NOMO-1 treated with DMSO at 0.1 percent for 48 hours (cell line): ENCODE results near the gene BRWD1.
"Not testable (repeated sequence)": the region's sequence is repeated elsewhere in the genome, so short reads cannot be mapped to it uniquely, and the experiment has no call there.

Experiments used
- DNase-seq: peaks from one replicate; lab custom pipeline; 2025; ENCODE audit not compliant: unreplicated experiment; lab: John Stamatoyannopoulos, UW

BRWD1 gene

DNA sequence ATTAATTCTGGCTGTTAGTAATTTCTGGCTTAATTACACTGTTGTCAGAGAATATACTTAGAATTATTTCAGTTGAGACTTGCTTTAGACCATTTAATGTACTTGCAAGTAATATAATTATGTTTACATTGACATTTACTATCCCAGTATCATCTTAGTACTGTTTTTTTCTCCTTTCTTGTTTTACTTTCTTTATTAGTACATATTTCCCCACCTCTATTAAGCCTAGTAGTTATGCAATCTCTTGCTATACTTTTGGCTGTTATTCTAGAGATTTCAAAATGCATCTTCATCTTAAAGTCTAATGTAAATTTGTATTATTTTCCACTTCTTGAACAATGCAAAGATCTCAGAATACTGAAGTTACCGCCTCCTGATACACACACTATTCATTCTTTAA lies 24.4 kb downstream of the BRWD1 start:
- no peak for DNase-seq

DNA sequence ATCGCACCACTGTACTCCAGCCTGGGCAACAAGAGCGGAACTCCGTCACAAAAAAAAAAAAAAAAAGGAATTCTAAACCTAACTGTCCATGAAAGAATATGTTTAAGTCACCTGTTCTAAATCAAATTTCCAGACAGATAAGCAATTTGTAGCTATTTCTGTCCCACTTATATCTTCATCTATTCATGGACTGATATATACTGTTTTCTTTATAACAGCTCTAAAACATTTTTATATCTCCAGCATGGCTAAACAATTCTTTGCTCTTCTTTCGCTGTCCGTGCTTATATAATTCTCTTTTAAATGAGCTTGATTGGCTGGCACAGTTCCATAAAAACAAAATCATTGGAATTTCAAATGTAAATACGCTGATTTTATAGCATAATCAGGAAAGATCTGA lies 30.5 kb downstream of the BRWD1 start:
- DNase-seq = no peak

DNA sequence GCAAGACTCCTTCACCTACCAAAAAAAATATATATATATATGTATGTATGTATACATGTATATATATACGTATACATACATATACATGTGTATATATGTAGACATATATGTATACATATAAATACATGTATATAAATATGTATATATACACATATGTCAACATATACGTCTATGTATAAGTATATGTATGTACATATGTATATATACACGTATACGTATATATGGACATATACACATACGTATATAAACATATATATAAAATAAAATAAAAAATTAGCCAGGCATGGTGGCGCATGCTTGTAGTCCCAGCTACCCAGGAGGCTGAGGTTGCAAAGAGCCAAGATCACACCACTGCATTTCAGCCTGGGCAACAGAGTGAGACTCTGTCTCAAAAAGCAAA lies 31.6 kb downstream of the BRWD1 start:
- no peak for DNase-seq

DNA sequence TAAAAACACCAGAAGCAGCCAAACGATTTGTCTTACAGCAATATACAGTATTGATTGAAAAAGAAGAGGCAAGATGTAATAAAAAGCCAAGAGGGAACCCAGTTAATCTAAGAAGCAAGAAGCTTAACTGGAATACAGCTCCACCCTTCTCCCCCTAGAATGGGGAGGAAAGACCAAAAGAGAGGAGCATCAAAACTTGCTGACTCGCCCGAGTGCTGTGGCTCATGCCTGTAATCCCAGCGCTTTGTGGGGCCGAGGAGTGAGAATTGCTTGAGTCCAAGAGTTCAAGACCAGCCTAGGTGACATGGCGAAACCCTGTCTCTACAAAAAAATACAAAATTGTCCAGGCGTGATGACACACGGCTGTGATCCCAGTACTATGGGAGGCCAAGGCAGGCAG lies 32.2 kb downstream of the BRWD1 start:
- DNase-seq = no peak

DNA sequence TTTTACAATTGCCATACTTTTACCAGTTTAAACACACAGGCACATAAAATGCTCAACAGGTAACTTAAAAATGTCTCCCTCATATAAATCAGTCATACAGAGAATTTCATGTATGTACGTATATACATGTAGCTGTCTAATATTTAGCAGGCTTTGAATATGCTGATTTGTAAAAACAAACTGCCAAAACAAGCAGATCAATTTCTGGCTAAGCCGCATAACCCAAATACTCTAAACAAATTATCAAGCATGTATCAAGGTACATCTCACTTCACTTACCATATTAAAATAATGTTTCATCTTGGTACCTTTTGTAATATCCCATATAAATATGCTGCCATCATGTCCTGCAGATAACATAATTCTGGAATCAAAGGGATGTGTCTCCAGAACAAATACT lies 43.8 kb downstream of the BRWD1 start:
- DNase-seq = no peak

GRCh38 chr21:39265603-39266002 lies 47.8 kb downstream of the BRWD1 start:
- no peak for DNase-seq

GRCh38 chr21:39263372-39263771 lies 50.1 kb downstream of the BRWD1 start:
- no peak for DNase-seq

DNA sequence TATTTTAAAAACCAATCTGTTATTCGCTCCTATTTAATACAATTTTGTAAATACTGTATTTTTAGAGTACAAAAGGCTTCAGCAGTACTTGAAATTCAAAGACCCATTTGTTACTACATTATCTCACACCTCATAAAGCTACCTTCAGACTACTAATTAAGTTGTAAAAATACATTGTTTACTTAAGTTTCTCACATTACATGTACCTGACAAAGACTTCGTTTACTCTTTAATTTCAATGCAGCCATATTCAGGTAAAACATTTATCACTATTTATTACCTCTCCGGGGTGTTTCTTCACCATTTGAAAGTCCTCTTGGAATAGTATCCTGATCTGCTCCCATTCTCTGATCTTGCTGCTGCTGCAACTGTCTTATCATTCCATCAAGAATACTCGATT lies 55.2 kb downstream of the BRWD1 start:
- no peak for DNase-seq

- DNase-seq = no peak
Measured at GRCh38 chr21:39251326-39251725, 62.1 kb downstream of the BRWD1 start.

DNA sequence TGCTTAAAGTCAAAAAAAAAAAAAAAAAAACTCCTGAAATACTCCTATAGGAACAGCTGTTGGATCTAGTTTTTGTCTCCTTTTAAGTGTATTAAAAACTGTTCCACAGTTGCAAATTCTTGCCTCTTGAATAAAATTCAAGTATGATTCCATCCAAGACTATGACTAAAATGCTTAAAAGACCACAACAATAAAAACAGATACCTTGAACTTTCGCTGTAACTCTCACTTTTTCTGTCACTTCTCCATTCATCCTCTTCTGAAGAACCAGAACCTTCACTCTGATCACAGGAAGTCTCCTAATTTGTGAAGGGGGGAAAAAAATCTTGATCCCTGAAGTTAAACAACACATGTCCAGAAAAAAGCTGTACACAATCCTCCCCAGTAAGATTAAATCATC lies 75.2 kb downstream of the BRWD1 start:
- DNase-seq = no peak

DNA sequence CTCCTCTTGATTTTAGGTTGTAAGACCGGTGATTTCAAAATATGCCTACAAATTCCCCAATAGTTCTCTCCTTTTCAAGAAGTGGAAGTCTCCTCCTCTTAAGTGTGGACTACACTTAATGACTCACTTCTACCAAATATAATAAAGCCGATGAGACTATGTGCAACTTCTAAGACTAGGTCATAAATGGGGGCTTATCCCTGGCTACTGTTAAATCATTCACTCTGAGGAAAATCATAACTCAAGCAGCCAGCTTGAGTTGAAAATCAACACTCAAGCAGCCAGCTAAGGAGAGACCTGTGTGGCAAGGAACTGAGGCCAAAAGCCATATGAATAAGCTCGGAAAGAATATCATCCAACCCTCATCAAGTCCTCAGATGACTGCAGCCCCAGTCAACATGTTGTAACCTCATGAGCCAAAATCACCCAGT lies 80.6 kb downstream of the BRWD1 start:
- DNase-seq = peak; percentile 46

GRCh38 chr21:39224930-39225329 lies 88.5 kb downstream of the BRWD1 start:
- DNase-seq = no peak

- DNase-seq = no peak
Measured at GRCh38 chr21:39221997-39222486, 91.4 kb downstream of the BRWD1 start.

- no peak for DNase-seq
Measured at GRCh38 chr21:39221282-39221996, 92.0 kb downstream of the BRWD1 start.

DNA sequence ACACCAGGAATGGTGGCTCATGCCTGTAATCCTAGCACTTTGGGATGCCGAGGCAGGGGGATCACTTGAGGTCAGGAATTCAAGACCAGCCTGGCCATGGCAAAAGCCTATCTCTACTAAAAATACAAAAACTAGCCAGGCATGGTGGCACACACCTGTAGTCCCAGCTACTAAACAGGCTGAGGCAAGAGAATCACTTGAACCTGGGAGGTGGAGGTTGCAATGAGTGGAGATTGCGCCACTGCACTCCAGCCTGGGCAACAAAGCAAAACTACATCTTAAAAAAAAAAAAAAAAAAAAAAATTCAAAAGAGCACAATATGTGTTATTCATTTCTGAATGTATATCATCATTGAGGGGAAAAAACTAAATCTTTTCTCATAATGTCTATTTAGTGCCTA lies 92.6 kb downstream of the BRWD1 start:
- not testable (repeated sequence) for DNase-seq

DNA sequence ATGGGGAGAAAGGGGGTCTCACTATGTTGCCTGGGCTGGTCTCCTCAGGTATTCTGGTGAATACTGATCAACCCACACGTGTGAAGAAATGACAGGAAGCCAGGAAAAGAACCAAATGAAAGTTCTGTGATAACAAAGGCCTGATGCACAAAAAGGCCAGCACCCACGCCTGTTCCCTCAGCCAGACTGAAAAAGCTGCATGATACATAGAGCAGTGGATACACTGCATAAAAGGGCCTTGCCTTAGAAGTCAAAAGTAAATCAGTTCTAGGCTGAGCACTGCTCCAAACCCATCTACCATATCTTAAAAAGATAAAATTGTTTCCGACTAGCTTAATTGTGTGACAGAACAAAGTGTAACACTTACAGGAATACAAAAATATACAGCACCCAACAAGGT lies 93.3 kb downstream of the BRWD1 start:
- DNase-seq = no peak

- no peak for DNase-seq
Measured at GRCh38 chr21:39218082-39218409, 95.4 kb downstream of the BRWD1 start.

DNA sequence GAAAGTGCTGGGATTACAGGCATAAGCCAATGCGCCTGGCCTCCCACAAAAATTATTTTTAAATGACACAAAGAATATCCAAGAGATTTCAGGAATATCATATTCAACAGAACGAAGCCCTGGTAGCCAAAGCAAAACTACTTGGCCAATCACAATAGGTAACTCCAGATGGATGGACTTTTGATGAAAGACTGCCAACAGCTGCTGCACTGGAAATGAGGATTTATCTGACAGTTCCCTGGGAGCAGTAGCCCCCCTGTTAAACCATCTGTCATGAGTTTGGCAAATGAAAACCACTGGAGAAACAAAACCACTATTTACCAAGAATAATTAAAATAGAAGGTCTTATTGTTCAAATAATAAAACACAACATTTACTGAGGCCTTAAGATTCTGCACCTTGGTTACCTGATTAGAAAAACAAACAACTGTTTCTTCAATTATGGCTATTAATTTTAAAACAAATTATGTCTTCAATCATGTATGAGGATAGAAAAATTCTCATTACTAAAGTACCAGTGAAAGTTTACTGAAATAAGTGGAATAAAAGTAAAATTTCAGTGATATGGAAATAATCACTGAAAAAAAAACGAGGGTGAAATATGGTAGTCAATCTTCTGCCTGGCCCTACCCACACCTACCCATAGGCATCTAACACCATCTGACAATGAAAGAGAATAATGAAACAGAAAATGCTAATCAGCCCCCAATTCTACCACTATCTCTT lies 95.9 kb downstream of the BRWD1 start:
- DNase-seq = no peak

GRCh38 chr21:39216290-39216689 lies 97.1 kb downstream of the BRWD1 start:
- DNase-seq = no peak

DNA sequence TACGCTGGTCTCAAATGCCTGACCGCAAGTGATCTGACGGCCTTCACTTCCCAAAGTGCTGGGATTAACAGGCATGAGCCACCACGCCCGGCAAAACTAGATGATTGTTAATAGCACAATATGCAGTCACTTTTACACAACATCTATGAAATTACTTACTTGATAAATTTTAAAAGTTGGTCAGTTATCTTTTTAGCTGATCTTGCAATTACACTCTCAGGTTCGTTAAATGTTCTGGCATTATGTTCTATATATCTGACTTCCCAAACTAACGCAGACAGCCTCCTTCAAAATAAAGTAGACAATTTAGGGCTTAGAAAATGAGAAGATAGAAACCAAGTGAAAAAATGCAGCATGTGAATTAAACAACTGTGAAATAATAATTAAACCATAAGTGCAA lies 98.4 kb downstream of the BRWD1 start:
- no peak for DNase-seq

GRCh38 chr21:39209334-39209688 lies 104.1 kb downstream of the BRWD1 start:
- no peak for DNase-seq

- no peak for DNase-seq
Measured at GRCh38 chr21:39208624-39209333, 104.7 kb downstream of the BRWD1 start.
